Osteoblast (primary cell): ENCODE results near the gene IGF2BP1. TPM values are rescaled to one million over a fixed set of nuclear protein-coding genes. Genes with fewer than 3 reads are reported as not detected.
"Not testable (repeated sequence)": the region's sequence is repeated elsewhere in the genome, so short reads cannot be mapped to it uniquely, and the experiment has no call there.

ENCODE experiments used
- DNase-seq: peaks from one replicate; pipeline ENCODE4 v3.0.0; 2011; ENCODE audit warnings: low spot score, mixed read lengths; ENCODE audit not compliant: insufficient read length; ENCODE audit errors: missing footprints
- H2AFZ ChIP-seq: 2 replicates; pipeline ENCODE4 v1.6.0; 2011; ENCODE audit warnings: mild to moderate bottlenecking, low read length
- H3K27ac ChIP-seq: 2 replicates; pipeline ENCODE4 v1.5.1; 2011; ENCODE audit warnings: mild to moderate bottlenecking, low read depth, low read length, moderate library complexity
- H3K27me3 ChIP-seq: 2 replicates; pipeline ENCODE4 v1.6.0; 2012; ENCODE audit warnings: mild to moderate bottlenecking, control low read depth, inconsistent platforms, low read length, moderate library complexity; ENCODE audit not compliant: insufficient read depth
- H3K36me3 ChIP-seq: 2 replicates; pipeline ENCODE4 v1.5.1; 2011; ENCODE audit warnings: mild to moderate bottlenecking, low read length, control low read depth, moderate library complexity; ENCODE audit not compliant: insufficient read depth
- H3K4me1 ChIP-seq: 2 replicates; pipeline ENCODE4 v1.5.1; 2011; ENCODE audit warnings: mild to moderate bottlenecking, low read length, control low read depth, moderate library complexity; ENCODE audit not compliant: insufficient read depth
- H3K4me2 ChIP-seq: 2 replicates; pipeline ENCODE4 v1.6.0; 2011; ENCODE audit warnings: mild to moderate bottlenecking, low read length; ENCODE audit not compliant: insufficient read depth
- H3K4me3 ChIP-seq: fragments of 200-600 bp; sonication (generic); 3 replicates; pipeline ENCODE4 v1.5.1; 2012; ENCODE audit warnings: mild to moderate bottlenecking, low read length, inconsistent platforms; ENCODE audit not compliant: insufficient read depth
- H3K79me2 ChIP-seq: 2 replicates; pipeline ENCODE4 v1.6.0; 2012; ENCODE audit warnings: mild to moderate bottlenecking, low read length, control low read depth, inconsistent platforms; ENCODE audit not compliant: insufficient read depth
- H3K9me3 ChIP-seq: 2 replicates; pipeline ENCODE4 v1.5.1; 2011; ENCODE audit warnings: low read depth, low read length, control low read depth
- H4K20me1 ChIP-seq: 2 replicates; pipeline ENCODE4 v1.6.0; 2012; ENCODE audit warnings: mild to moderate bottlenecking, low read length, control low read depth; ENCODE audit not compliant: insufficient read depth
- total RNA-seq: library from RNA; depleted of rRNA; stranded (reverse); fragments of >200 nt; gene quantifications from 2 replicates; pipeline ENCODE4 v1.2.3, GENCODE V29; 2012
- TF ChIP-seq, protein P1 (sequence below): IDR thresholded peaks from 2 replicates; pipeline ENCODE4 v1.5.1; 2011; ENCODE audit warnings: mild to moderate bottlenecking, low read depth, low read length, moderate library complexity; ENCODE audit errors: extremely low read depth

IGF2BP1 gene
- total RNA-seq, 1 donor = 1.4 TPM

DNA sequence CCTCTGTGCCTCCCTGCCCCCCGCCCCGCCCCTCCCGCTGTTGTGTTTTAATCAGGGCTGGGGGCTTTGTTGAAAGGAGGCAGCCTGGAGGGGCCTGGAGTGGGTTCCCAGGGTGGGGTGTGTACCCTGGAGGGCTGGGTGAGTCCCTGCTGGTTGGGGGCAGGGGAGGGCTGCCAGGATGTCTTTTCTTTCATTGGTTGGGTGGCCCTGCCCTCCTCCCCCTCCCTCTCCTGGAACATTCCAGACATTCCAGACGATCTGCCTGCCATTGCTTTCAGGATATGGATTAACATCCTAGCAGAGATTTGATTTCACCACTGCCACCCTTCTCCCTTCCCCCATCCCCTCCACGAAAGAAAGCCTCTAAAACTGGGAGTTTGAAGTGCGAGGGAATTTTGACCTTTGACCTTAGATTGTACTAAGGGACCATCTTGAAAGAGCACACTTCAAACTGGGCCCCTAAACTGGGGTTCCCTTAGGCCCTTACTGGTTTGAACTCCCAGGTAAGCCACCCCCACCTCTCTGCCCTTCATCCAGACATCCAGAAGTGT, 25.3 kb downstream of the IGF2BP1 start:
- H4K20me1 ChIP-seq = no peaks in the 10 kb centered on the region
- H3K79me2 ChIP-seq = peaks cover 51% of the 10 kb centered on the region
- no peak overlapping the region for H2AFZ ChIP-seq
- H3K27ac ChIP-seq = no peak overlapping the region
- TF ChIP-seq, protein P1, sequence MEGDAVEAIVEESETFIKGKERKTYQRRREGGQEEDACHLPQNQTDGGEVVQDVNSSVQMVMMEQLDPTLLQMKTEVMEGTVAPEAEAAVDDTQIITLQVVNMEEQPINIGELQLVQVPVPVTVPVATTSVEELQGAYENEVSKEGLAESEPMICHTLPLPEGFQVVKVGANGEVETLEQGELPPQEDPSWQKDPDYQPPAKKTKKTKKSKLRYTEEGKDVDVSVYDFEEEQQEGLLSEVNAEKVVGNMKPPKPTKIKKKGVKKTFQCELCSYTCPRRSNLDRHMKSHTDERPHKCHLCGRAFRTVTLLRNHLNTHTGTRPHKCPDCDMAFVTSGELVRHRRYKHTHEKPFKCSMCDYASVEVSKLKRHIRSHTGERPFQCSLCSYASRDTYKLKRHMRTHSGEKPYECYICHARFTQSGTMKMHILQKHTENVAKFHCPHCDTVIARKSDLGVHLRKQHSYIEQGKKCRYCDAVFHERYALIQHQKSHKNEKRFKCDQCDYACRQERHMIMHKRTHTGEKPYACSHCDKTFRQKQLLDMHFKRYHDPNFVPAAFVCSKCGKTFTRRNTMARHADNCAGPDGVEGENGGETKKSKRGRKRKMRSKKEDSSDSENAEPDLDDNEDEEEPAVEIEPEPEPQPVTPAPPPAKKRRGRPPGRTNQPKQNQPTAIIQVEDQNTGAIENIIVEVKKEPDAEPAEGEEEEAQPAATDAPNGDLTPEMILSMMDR = no peak
- H3K27me3 ChIP-seq = no peaks in the 10 kb centered on the region
- peak; percentile 54 for DNase-seq
- no peaks in the 10 kb centered on the region for H3K36me3 ChIP-seq
- H3K9me3 ChIP-seq = no peaks in the 10 kb centered on the region
- peaks cover 18% of the 10 kb centered on the region for H3K4me1 ChIP-seq
- no peak overlapping the region for H3K4me2 ChIP-seq
- H3K4me3 ChIP-seq = no peak overlapping the region

GRCh38 chr17:49024523-49024922, 27.3 kb downstream of the IGF2BP1 start:
- Histone ChIP-seq H3K4me3 (no peak overlapping the region), H3K27ac (no peak overlapping the region), H3K4me1 (peaks cover 18% of the 10 kb centered on the region), H3K9me3 (no peaks in the 10 kb centered on the region), H3K79me2 (peaks cover 39% of the 10 kb centered on the region), H2AFZ (no peak overlapping the region), H4K20me1 (no peaks in the 10 kb centered on the region), H3K4me2 (no peak overlapping the region), H3K36me3 (no peaks in the 10 kb centered on the region), H3K27me3 (no peaks in the 10 kb centered on the region)
- TF ChIP-seq, protein P1 = no peak
- no peak for DNase-seq

DNA sequence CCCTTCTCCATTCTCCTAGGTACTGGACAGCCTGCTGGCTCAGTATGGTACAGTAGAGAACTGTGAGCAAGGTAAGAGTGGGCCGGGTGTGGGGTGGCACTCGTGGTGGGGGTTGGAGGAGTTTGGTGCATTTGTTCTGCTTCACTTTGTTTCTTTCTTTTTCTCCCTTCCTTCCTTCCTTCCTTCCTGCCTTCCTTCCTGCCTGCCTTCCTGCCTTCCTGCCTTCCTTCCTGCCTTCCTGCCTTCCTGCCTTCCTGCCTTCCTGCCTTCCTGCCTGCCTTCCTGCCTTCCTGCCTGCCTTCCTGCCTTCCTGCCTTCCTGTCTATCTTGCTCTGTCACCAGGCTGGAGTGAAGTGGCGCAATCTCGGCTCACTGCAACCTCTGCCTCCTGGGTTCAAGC, 29.3 kb downstream of the IGF2BP1 start:
- peaks cover 12% of the 10 kb centered on the region for H3K4me1 ChIP-seq
- H3K79me2 ChIP-seq = peaks cover 31% of the 10 kb centered on the region
- not testable (repeated sequence) for H3K27me3 ChIP-seq, H3K36me3 ChIP-seq, H3K27ac ChIP-seq, H3K9me3 ChIP-seq, H2AFZ ChIP-seq, H3K4me2 ChIP-seq, DNase-seq, H3K4me3 ChIP-seq, H4K20me1 ChIP-seq

DNA sequence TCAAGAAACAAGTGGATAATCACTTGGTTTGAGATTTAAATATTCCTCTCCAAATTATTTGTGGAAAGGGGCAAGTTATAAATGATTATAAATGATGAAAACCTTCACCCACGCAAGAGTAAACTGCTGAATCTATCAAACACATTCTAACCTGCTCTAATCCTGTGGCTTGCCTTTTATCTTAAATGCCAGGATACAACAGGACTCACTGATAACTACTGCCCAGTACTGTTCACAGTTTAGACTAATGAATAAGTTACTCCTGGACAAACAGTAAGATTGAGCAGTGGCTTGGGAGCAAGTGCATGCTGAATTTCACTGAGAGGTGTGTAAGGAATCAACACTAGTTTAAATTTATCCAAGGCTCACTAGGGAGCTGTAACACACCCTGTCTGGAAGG, 31.1 kb downstream of the IGF2BP1 start:
- Histone ChIP-seq H3K27ac (no peak overlapping the region), H3K79me2 (peaks cover 13% of the 10 kb centered on the region), H3K4me1 (peaks cover 5% of the 10 kb centered on the region), H4K20me1 (no peaks in the 10 kb centered on the region), H3K36me3 (no peaks in the 10 kb centered on the region), H3K4me3 (no peak overlapping the region), H3K9me3 (no peaks in the 10 kb centered on the region), H3K27me3 (no peaks in the 10 kb centered on the region), H3K4me2 (no peak overlapping the region), H2AFZ (no peak overlapping the region)
- TF ChIP-seq, protein P1 = no peak
- DNase-seq = no peak
